A673 (cell line): ENCODE data around the gene WNT2. TPM values are rescaled to one million over a fixed set of nuclear protein-coding genes. Genes with fewer than 3 reads are reported as not detected.

Source experiments
- BruUV-seq: library from RNA; stranded (reverse); fragments of 400-500 nt; replicated peaks from 2 replicates; lab custom pipeline; 2021; lab: Mats Ljungman, UMichigan
- CTCF ChIA-PET: fragments of 300-600 bp; sonication (Branson Sonifier 250); formaldehyde crosslinking; loops from one replicate; lab custom pipeline; 2022; ENCODE audit warnings: antibody characterized with exemption; lab: Charles Lee
- POLR2A ChIA-PET: fragments of 300-600 bp; sonication (Branson Sonifier 250); formaldehyde crosslinking; loops from one replicate; lab custom pipeline; 2022; ENCODE audit warnings: antibody characterized with exemption; ENCODE audit not compliant: low non-redundant PET; lab: Charles Lee
- DNase-seq: peaks from one replicate; pipeline ENCODE4 v3.0.0-alpha.2; 2015; ENCODE audit warnings: low spot score
- H3K27ac ChIP-seq: fragments of 200-600 bp; sonication (generic); 2 replicates; pipeline ENCODE4 v1.5.1; 2016; ENCODE audit warnings: mixed run types, low read depth, mild to moderate bottlenecking, mixed read lengths, antibody characterized with exemption, low read length; ENCODE audit not compliant: poor library complexity, severe bottlenecking
- H3K27me3 ChIP-seq: fragments of 200-600 bp; sonication (generic); replicated peaks from 2 replicates; pipeline ENCODE4 v1.6.1; 2017; ENCODE audit warnings: mixed run types, low read depth, mild to moderate bottlenecking, mixed read lengths, antibody characterized with exemption, low read length; ENCODE audit not compliant: insufficient read depth, poor library complexity
- H3K36me3 ChIP-seq: fragments of 200-600 bp; sonication (generic); 2 replicates; pipeline ENCODE4 v1.6.1; 2016; ENCODE audit warnings: mixed run types, mild to moderate bottlenecking, mixed read lengths, antibody characterized with exemption, low read length; ENCODE audit not compliant: insufficient read depth, poor library complexity, severe bottlenecking
- H3K4me1 ChIP-seq: fragments of 200-600 bp; sonication (generic); 2 replicates; pipeline ENCODE4 v1.6.1; 2017; ENCODE audit warnings: mixed run types, mild to moderate bottlenecking, mixed read lengths, antibody characterized with exemption, low read length; ENCODE audit not compliant: insufficient read depth, poor library complexity, severe bottlenecking
- H3K4me3 ChIP-seq: fragments of 200-600 bp; sonication (generic); 2 replicates; pipeline ENCODE4 v1.5.1; 2016; ENCODE audit warnings: low read depth, mixed run types, mild to moderate bottlenecking, mixed read lengths, low read length; ENCODE audit not compliant: poor library complexity, severe bottlenecking
- H3K9me3 ChIP-seq: fragments of 200-600 bp; sonication (generic); 2 replicates; pipeline ENCODE4 v1.6.1; 2016; ENCODE audit warnings: mixed run types, low read depth, mild to moderate bottlenecking, mixed read lengths, antibody characterized with exemption, low read length; ENCODE audit not compliant: poor library complexity, severe bottlenecking
- EZH2 ChIP-seq: fragments of 200-600 bp; sonication (generic); IDR thresholded peaks from 2 replicates; pipeline ENCODE4 v1.6.1; 2017; ENCODE audit warnings: borderline replicate concordance, low read depth, mild to moderate bottlenecking, mixed read lengths, antibody characterized with exemption, low read length; ENCODE audit not compliant: poor library complexity, severe bottlenecking
- intact Hi-C: fragments of 100-400 bp; cut with micrococcal nuclease; formaldehyde crosslinking; loops from one replicate; pipeline ENCODE4 v1.10.0; 2022; ENCODE audit not compliant: unreplicated experiment
- total RNA-seq: library from RNA; stranded (reverse); gene quantifications from 2 replicates; pipeline ENCODE4 v1.2.3, GENCODE V29; 2021
- TF ChIP-seq, protein P1 (sequence below): fragments of 300-800, 200-600 bp; sonication (generic); conservative IDR thresholded peaks from 2 replicates; pipeline ENCODE4 v1.5.1; 2017; ENCODE audit warnings: low read depth, mild to moderate bottlenecking, antibody characterized with exemption, low read length, moderate library complexity, mixed read lengths

Gene WNT2
- total RNA-seq, 1 experiment from 2014 or later = not detected

DNA sequence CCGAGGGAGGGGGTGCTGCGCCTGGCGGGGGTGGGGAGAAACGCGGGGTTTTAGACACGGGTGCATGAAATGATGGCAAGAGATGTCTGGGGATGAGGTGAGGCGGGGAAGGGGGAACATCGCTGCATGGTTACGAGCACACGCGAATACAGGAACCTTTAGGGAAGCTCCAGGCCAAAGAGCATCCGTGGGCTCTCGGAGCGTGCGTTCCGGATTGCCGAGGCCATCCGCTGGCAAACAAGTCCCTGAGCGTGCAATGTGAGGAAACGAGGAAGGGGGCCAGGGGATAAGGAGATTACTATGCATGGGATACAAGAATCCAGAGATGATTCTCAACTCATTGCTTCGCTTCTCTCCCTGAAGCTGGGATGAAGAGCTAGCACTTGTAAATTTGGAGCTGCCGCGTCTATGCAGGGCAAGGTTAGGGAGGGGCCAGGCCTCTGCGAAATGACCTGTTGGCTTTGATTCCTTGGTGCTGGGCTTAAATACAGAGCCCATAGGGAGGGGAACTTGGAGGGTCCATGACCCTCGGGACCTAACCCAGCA, 520 bp upstream of the WNT2 start:
- peak; percentile 33 for DNase-seq
- no peak overlapping the region for H3K27ac ChIP-seq
- TF ChIP-seq EZH2 = no peak
- TF ChIP-seq, protein P1, sequence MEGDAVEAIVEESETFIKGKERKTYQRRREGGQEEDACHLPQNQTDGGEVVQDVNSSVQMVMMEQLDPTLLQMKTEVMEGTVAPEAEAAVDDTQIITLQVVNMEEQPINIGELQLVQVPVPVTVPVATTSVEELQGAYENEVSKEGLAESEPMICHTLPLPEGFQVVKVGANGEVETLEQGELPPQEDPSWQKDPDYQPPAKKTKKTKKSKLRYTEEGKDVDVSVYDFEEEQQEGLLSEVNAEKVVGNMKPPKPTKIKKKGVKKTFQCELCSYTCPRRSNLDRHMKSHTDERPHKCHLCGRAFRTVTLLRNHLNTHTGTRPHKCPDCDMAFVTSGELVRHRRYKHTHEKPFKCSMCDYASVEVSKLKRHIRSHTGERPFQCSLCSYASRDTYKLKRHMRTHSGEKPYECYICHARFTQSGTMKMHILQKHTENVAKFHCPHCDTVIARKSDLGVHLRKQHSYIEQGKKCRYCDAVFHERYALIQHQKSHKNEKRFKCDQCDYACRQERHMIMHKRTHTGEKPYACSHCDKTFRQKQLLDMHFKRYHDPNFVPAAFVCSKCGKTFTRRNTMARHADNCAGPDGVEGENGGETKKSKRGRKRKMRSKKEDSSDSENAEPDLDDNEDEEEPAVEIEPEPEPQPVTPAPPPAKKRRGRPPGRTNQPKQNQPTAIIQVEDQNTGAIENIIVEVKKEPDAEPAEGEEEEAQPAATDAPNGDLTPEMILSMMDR = no peak
- ChIA-PET CTCF (no interaction called here), POLR2A (no interaction called here)
- H3K4me3 ChIP-seq = peak overlapping the region; percentile 35
- intact Hi-C loops = no loop called here
- H3K4me1 ChIP-seq = peaks cover 7% of the 10 kb centered on the region
- H3K36me3 ChIP-seq = no peaks in the 10 kb centered on the region
- H3K27me3 ChIP-seq = peaks cover 85% of the 10 kb centered on the region
- no TSS peak for BruUV-seq
- no peaks in the 10 kb centered on the region for H3K9me3 ChIP-seq

DNA sequence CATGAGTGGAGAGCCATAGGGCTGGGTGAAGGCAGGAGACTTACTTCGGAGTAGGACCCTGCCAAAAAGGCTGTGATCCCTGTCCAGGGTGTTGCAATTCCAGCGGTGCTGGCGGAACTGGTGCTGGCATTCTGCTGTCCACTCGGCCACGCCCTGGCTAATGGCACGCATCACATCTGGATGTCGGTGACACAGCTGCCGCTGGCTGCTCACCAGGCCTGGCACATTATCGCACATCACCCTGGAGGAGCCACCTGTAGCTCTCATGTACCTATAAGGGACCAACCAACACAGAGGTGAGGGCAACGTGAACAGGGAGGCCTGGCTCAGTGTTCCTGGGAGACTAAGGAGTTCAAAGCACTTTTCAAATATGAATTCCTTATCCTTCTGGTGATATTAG, 2.3 kb downstream of the WNT2 start:
- H3K9me3 ChIP-seq = no peaks in the 10 kb centered on the region
- H3K27me3 ChIP-seq = peaks cover 81% of the 10 kb centered on the region
- H3K27ac ChIP-seq = no peak overlapping the region
- no peak for DNase-seq
- ChIA-PET POLR2A (no interaction called here), CTCF (no interaction called here)
- no peak overlapping the region for H3K4me3 ChIP-seq
- peaks cover 7% of the 10 kb centered on the region for H3K4me1 ChIP-seq
- no peaks in the 10 kb centered on the region for H3K36me3 ChIP-seq
- TF ChIP-seq EZH2 = no peak
- TF ChIP-seq, protein P1 = no peak
- no TSS peak for BruUV-seq
- intact Hi-C loops = no loop called here

DNA sequence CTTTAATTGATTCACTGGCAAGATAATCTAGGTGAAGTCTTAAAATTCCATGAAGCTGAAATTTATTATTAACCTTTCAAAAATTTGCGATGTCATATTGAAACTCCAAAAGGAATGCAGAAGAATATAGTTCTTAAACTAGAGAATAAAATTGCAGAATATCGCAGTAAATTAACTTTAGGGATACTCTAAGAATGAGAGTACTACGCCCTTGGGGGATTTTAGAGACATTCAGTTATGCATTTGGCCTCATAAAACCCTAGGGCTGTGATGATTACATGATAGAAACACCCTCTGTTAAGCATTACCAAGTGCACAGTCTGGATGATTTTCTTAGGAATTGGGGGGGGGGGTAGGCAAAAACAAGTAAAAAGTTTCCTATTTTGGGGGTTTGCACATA, 3.7 kb downstream of the WNT2 start:
- DNase-seq = no peak
- TF ChIP-seq, protein P1 = no peak
- no peak for TF ChIP-seq EZH2
- CTCF ChIA-PET = no interaction called here
- POLR2A ChIA-PET = no interaction called here
- Histone ChIP-seq H3K36me3 (no peaks in the 10 kb centered on the region), H3K27me3 (peaks cover 68% of the 10 kb centered on the region), H3K27ac (no peak overlapping the region), H3K4me1 (peaks cover 3% of the 10 kb centered on the region), H3K9me3 (no peaks in the 10 kb centered on the region), H3K4me3 (no peak overlapping the region)
- intact Hi-C loops = no loop called here
- BruUV-seq = no TSS peak
